GM19372 (cell line): ENCODE results near the gene RNF144B.
A peak's percentile ranks its signal among the peaks of the same experiment; 100 is the strongest.

Experiments
- ATAC-seq: cut with Tn5 transposase; IDR thresholded peaks from one replicate; pipeline ENCODE4 v1.9.1; 2021; ENCODE audit warnings: mild to moderate bottlenecking, low read depth, moderate library complexity; ENCODE audit not compliant: unreplicated experiment

RNF144B gene

GRCh38 chr6:18503593-18504231 lies 116.6 kb downstream of the RNF144B start:
- ATAC-seq = peak; percentile 78

- no peak for ATAC-seq
These were observed 117.1 kb downstream of the RNF144B start for GRCh38 chr6:18504232-18504596.

GRCh38 chr6:18506382-18507017 lies 119.3 kb downstream of the RNF144B start:
- ATAC-seq = no peak

GRCh38 chr6:18507018-18507415 lies 119.9 kb downstream of the RNF144B start:
- no peak for ATAC-seq

GRCh38 chr6:18507561-18507960 lies 120.4 kb downstream of the RNF144B start:
- no peak for ATAC-seq

- no peak for ATAC-seq
These were observed 122.9 kb downstream of the RNF144B start for GRCh38 chr6:18509871-18510643.

- ATAC-seq = no peak
These were observed 123.5 kb downstream of the RNF144B start for GRCh38 chr6:18510644-18511033.

- ATAC-seq = no peak
These were observed 124.1 kb downstream of the RNF144B start for GRCh38 chr6:18511211-18511610.

GRCh38 chr6:18513253-18513798 lies 126.2 kb downstream of the RNF144B start:
- ATAC-seq = no peak

- no peak for ATAC-seq
These were observed 127.0 kb downstream of the RNF144B start for GRCh38 chr6:18514180-18514579.

- no peak for ATAC-seq
These were observed 128.6 kb downstream of the RNF144B start for GRCh38 chr6:18515767-18516166.
